Measurements from ENCODE around the gene TWIST2.

Gene TWIST2

DNA sequence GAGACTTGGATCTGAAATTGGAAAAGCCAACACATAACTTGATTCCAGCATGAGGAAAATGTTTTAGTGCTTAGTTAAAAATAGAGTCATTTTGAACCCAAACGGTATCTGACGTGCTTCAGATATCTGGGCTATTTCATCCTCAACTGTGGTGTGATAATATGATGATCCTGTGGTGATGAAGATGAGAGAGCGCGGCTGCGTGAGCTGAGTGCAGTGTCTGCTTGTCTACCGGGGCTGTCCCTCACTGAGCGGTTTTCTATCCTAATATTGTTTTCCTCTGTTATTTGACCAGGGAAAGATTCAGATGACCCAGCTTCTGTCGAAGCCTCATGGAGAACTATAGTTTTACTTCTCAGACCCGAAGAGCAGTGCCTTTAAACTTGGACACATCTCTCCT lies 5.8 kb downstream of the TWIST2 start:
- FAIRE-seq = no peak
- TF ChIP-seq POU2F2 (IDR thresholded peaks at IDR 0.05; ENCODE audit: low read depth, low read length) (no peak), POLR2A (IDR thresholded peaks at IDR 0.05; ENCODE audit: low read depth, low read length) (no peak), POLR2AphosphoS5 (IDR thresholded peaks at IDR 0.05; ENCODE audit: low read depth, low read length) (no peak), SPI1 (IDR thresholded peaks at IDR 0.05; ENCODE audit: low read depth, low read length) (no peak), TAF1 (IDR thresholded peaks at IDR 0.05; ENCODE audit: low read depth, low read length) (no peak), PAX5 (IDR thresholded peaks at IDR 0.05; ENCODE audit: insufficient read depth, low read length, severe bottlenecking) (no peak)
- no peak for DNase-seq (ENCODE audit: insufficient read length, low spot score)

DNA sequence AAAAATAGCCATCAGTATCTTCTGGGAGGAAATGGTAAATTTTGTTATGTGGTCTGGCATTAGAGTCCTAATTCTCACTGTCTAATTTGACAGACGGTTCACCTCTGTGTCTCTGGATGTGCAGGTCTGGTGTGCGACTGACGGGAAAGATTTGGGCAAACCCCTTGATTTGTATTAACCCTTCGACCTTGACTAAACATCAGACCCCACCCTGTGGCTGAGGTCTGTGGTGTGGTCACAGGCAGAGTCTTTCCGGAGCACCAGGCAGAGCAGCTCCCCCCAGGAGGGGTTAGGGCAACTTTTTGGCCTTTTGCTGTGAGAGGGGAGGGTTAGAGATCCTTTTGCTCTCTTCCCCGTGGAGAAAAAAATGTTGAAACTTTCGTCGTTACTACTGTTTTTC lies 6.4 kb downstream of the TWIST2 start:
- DNase-seq (ENCODE audit: insufficient read length, low spot score) (no peak), FAIRE-seq (no peak)
- TF ChIP-seq POLR2AphosphoS5 (IDR thresholded peaks at IDR 0.05; ENCODE audit: low read depth, low read length) (no peak), POLR2A (IDR thresholded peaks at IDR 0.05; ENCODE audit: low read depth, low read length) (no peak), SPI1 (IDR thresholded peaks at IDR 0.05; ENCODE audit: low read depth, low read length) (no peak)

DNA sequence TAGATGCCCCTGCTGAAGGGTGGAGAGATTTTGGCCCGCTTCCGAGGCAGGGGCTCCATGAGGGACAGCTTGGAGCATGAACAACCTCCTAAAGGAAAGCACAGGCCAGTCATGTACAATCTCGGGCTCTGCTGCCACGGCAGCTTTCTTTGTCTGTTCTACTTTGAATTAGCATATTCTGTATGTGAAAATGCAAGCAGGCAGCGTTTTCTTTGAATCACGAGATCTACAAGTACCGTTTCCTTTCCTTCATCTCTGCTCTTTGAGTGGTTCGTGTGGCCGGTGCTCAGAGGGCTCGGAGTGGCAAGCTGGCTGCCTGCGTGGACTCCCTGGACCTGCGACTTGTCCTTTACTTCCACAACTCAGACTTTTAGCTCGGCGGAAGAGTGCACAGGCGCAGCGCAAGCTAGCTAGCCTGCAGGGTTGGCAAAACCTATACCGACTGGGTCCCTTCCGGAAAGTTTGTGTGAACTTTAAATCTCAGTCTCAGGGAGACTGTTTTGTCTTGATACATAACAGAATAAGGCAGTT lies 6.9 kb downstream of the TWIST2 start:
- DNase-seq (ENCODE audit: insufficient read length, low spot score) = no peak
- no peak for FAIRE-seq
- no peak for TF ChIP-seq SPI1 (IDR thresholded peaks at IDR 0.05; ENCODE audit: low read depth, low read length)
- no peak for TF ChIP-seq PAX5 (IDR thresholded peaks at IDR 0.05; ENCODE audit: insufficient read depth, low read length, severe bottlenecking)
- no peak for TF ChIP-seq POLR2AphosphoS5 (IDR thresholded peaks at IDR 0.05; ENCODE audit: low read depth, low read length)
- no peak for TF ChIP-seq POU2F2 (IDR thresholded peaks at IDR 0.05; ENCODE audit: low read depth, low read length)
- TF ChIP-seq TAF1 (IDR thresholded peaks at IDR 0.05; ENCODE audit: low read depth, low read length) = no peak
- no peak for TF ChIP-seq POLR2A (IDR thresholded peaks at IDR 0.05; ENCODE audit: low read depth, low read length)

DNA sequence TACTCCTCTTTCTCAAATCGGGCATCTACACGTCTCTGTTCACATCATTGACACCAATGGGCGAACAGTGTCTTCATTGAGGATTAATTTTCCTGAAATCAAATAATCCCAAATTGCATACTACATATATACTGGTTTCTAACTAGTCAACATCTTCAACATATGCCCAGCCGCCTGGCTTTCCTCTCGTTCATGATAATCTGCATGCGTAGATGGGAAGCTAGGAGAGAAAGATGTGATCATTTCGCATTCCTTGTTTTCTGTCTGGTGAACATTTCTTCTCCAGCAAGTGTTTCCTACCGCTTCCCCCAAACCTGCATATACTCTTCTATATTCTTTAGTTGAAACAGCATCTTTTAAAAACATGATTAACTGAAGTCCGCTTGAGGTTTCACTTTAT lies 7.4 kb downstream of the TWIST2 start:
- TF ChIP-seq TAF1 (IDR thresholded peaks at IDR 0.05; ENCODE audit: low read depth, low read length) (no peak), POLR2A (IDR thresholded peaks at IDR 0.05; ENCODE audit: low read depth, low read length) (no peak), POLR2AphosphoS5 (IDR thresholded peaks at IDR 0.05; ENCODE audit: low read depth, low read length) (no peak), POU2F2 (IDR thresholded peaks at IDR 0.05; ENCODE audit: low read depth, low read length) (no peak), PAX5 (IDR thresholded peaks at IDR 0.05; ENCODE audit: insufficient read depth, low read length, severe bottlenecking) (no peak), SPI1 (IDR thresholded peaks at IDR 0.05; ENCODE audit: low read depth, low read length) (no peak)
- no peak for DNase-seq (ENCODE audit: insufficient read length, low spot score)
- no peak for FAIRE-seq

DNA sequence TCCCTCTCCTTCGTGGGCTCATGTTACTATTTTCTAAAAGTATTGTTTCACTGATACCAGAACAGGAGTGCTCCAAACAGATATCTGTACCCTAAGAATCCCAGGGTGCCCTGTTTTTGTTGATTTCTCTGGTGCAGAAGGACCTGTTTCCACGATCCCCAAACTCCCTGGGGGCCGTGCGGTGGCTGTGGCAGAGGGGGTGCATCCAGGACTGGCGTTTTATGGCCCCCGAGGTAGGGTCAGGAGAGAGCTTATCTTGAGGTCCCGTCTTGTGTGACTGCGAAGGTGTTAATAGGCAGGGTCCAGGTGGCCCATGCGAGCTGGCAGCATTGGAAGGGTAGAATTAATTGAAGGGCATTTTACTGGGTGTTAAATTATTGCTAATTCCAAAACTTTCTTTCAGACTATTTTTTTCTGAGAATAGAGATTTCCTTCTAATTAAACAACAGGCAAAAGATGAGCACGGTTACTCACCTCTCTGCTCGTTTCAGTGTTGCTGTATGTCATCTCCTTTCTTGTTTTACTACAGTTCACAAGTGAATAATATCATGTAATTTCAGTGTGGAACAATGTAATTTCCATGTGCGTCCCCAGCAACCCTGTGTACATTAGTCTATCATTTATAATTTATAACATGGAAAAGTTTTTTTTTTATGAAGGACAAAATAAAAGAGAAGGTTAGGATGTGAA lies 8.2 kb downstream of the TWIST2 start:
- no peak for FAIRE-seq
- TF ChIP-seq TAF1 (IDR thresholded peaks at IDR 0.05; ENCODE audit: low read depth, low read length) = no peak
- TF ChIP-seq POLR2A (IDR thresholded peaks at IDR 0.05; ENCODE audit: low read depth, low read length) = no peak
- no peak for DNase-seq (ENCODE audit: insufficient read length, low spot score)

DNA sequence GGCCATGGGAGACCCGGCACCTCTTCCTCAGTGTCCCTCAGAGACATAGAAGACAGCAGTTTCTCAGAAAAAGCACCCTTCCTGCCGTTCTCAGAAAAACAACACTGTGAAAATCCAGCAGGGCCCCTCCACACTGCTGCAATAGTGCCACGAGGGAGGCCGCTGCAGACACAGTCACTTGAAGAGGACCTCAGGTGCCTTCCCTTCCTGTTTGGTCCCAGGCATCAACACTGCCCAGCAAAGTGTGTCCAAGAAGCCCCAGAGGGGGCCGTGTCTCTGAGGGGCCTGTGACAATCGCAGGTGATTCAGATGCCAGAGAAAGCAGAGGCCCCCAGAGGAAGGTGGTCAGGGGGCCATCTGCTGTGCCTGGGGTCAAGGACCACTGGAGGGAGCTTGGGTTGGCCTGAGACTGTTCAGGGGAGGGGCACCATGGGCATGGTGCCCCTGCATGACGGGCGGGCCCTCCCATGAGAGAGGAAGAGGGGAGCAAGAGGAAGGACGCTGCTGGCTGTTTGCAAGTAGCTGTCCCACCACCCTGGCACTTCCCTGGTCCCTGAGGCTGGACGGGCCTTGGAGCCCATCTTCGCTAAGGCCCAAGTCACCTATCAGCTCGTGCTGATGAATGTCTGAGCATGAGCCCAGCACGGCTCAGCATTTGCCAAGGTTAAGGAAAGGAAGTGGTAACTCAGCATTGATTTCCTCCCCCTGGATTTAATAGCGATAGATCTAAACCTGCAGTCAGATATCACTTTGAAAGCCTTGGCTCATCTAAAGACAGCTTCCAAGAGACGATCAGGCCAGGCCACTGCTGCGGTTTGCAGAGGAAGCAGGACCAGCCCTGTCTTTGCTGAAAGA lies 9.1 kb downstream of the TWIST2 start:
- FAIRE-seq = no peak

DNA sequence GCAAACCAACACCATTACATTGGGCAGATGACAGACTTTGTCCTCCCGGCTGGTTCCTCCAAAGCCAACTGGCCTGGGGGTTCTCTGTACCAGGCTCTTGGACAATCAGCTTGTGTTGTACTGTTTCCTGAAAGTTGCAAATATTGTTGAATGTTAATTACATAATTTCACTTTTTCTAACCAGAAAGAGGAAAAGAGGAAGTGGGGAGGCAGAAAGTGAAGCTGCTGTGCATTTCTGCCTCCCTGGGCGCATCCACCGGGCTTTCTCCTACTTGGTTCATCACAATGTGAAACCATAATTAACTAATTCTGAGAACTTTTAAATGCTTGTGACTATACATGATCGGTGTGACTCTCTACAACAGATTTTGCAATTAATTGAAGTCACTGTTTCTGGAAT lies 10.1 kb downstream of the TWIST2 start:
- no peak for FAIRE-seq
- TF ChIP-seq POU2F2 (IDR thresholded peaks at IDR 0.05; ENCODE audit: low read depth, low read length) (no peak), SPI1 (IDR thresholded peaks at IDR 0.05; ENCODE audit: low read depth, low read length) (peak; percentile 92), POLR2A (IDR thresholded peaks at IDR 0.05; ENCODE audit: low read depth, low read length) (no peak), PAX5 (IDR thresholded peaks at IDR 0.05; ENCODE audit: insufficient read depth, low read length, severe bottlenecking) (no peak), TAF1 (IDR thresholded peaks at IDR 0.05; ENCODE audit: low read depth, low read length) (no peak)
- no peak for DNase-seq (ENCODE audit: insufficient read length, low spot score)

More for the DNA sequence above, 9.1 kb downstream of the TWIST2 start:
- no peak for DNase-seq (ENCODE audit: insufficient read length, low spot score)
- TF ChIP-seq TAF1 (IDR thresholded peaks at IDR 0.05; ENCODE audit: low read depth, low read length) (no peak), SPI1 (IDR thresholded peaks at IDR 0.05; ENCODE audit: low read depth, low read length) (no peak), PAX5 (IDR thresholded peaks at IDR 0.05; ENCODE audit: insufficient read depth, low read length, severe bottlenecking) (no peak), POLR2AphosphoS5 (IDR thresholded peaks at IDR 0.05; ENCODE audit: low read depth, low read length) (no peak)

DNA sequence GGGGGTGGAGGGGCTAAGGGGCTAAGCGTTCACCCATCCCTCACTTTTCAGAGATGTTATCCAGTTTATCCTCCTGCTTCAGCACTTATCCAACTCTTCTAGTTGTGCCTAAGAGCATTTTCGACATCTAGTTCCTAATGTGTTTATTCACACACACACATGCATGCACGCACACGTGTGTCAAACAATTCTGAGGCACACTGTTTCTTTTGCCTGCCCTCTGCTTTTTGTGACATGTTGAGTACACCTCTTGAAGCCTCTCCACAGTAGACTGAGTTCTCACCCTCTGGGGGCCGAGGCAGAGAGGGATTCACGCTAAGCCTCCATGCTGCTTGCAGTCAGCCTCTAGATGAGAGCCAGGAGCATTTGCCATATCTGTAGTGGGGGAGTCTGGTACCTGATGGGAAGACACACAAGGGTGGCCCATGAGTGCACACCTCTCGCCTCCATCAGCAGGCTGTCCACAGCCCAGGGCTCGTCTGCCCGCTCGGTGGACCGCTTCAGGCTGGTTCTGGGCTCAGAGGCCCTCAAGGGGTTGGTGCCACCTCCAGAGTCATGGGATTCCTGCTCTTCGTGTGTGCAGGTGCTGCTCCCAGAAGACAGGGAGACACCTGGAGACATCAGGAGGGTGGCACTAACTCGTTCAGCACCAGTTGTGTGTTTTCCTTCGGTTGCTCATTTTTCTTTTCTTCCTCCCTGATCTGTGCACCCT lies 11.9 kb downstream of the TWIST2 start:
- FAIRE-seq = no peak
- DNase-seq (ENCODE audit: insufficient read length, low spot score) = no peak
- TF ChIP-seq POLR2A (IDR thresholded peaks at IDR 0.05; ENCODE audit: low read depth, low read length) (no peak), TAF1 (IDR thresholded peaks at IDR 0.05; ENCODE audit: low read depth, low read length) (no peak), SPI1 (IDR thresholded peaks at IDR 0.05; ENCODE audit: low read depth, low read length) (no peak), PAX5 (IDR thresholded peaks at IDR 0.05; ENCODE audit: insufficient read depth, low read length, severe bottlenecking) (no peak), POU2F2 (IDR thresholded peaks at IDR 0.05; ENCODE audit: low read depth, low read length) (no peak), POLR2AphosphoS5 (IDR thresholded peaks at IDR 0.05; ENCODE audit: low read depth, low read length) (no peak)

DNA sequence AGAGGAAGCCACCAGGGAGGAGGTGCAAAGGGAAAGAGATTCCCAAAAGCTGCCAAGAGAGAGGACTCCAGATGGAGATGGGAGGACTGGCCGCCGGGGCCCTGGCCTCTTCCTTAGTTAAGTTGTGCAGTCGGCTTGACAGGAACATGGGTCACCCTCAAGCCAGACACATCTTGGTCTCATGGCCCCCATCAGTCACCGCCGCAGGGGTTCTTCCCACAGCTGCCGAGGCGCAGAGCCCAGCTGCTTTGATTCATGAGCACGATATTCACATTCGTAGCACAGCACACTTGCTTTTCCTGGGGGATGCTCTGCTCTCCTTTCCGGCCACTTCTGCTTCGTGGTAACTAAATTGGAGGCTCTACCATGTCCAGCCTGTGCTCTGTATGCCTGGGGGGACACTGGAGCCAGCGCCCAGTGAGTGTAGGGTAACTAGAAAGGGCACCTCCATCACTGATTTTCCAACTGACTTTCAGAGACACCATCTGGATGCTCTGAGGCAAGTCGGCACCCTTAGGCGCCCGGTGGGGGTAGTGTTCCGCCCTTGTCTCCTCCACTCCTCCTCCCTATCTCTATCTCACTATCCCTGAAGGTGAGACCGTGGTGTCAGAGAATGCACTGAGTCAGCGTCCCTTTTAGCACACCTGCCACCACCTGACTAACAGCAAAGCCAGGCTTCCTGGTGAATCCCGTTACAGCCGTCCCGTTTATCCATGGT lies 13.3 kb downstream of the TWIST2 start:
- FAIRE-seq (no peak), DNase-seq (ENCODE audit: insufficient read length, low spot score) (no peak)
- TF ChIP-seq POLR2AphosphoS5 (IDR thresholded peaks at IDR 0.05; ENCODE audit: low read depth, low read length) = no peak
- TF ChIP-seq SPI1 (IDR thresholded peaks at IDR 0.05; ENCODE audit: low read depth, low read length) = no peak
- no peak for TF ChIP-seq PAX5 (IDR thresholded peaks at IDR 0.05; ENCODE audit: insufficient read depth, low read length, severe bottlenecking)
- TF ChIP-seq POLR2A (IDR thresholded peaks at IDR 0.05; ENCODE audit: low read depth, low read length) = no peak
- no peak for TF ChIP-seq TAF1 (IDR thresholded peaks at IDR 0.05; ENCODE audit: low read depth, low read length)
- TF ChIP-seq POU2F2 (IDR thresholded peaks at IDR 0.05; ENCODE audit: low read depth, low read length) = no peak

Measured in GM12891 (cell line).